ENCODE measurements around the gene SPSB2.

SPSB2 gene

DNA sequence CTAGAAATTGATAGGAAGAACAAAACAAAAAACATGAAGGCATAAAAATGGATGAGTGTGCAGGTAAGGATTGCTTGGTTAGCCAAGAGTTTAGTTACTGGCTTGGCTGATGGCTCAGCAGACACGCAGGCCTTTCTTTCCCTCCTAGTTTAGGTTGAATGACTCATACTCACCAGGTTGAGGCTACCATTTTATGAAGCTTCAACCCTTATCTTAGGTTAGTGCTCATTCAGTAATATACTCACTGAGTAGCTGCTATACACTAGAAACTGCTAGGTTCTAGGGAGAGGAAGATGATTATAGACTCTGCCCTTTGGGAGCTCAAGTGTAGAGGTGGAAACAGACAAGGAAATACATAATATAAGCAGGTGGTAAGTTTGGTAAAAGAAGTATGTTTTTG, 38.8 kb downstream of the SPSB2 start:
- no peak overlapping the region for H3K27ac ChIP-seq
- H3K36me3 ChIP-seq = no peaks in the 10 kb centered on the region
- H3K27me3 ChIP-seq = peaks cover 19% of the 10 kb centered on the region
- H3K9me3 ChIP-seq = no peaks in the 10 kb centered on the region
- no peak overlapping the region for H3K4me3 ChIP-seq (ENCODE audit: low read depth in 1 of 2, low read length in 1 of 2)
- H3K4me1 ChIP-seq (ENCODE audit: control insufficient read depth in 1 of 2, insufficient read depth in 1 of 2, low read depth in 1 of 2, low read length in 1 of 2) = peaks cover 6 to 8% of the 10 kb centered on the region in 2 experiments
- TF ChIP-seq, protein P1, sequence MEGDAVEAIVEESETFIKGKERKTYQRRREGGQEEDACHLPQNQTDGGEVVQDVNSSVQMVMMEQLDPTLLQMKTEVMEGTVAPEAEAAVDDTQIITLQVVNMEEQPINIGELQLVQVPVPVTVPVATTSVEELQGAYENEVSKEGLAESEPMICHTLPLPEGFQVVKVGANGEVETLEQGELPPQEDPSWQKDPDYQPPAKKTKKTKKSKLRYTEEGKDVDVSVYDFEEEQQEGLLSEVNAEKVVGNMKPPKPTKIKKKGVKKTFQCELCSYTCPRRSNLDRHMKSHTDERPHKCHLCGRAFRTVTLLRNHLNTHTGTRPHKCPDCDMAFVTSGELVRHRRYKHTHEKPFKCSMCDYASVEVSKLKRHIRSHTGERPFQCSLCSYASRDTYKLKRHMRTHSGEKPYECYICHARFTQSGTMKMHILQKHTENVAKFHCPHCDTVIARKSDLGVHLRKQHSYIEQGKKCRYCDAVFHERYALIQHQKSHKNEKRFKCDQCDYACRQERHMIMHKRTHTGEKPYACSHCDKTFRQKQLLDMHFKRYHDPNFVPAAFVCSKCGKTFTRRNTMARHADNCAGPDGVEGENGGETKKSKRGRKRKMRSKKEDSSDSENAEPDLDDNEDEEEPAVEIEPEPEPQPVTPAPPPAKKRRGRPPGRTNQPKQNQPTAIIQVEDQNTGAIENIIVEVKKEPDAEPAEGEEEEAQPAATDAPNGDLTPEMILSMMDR (IDR thresholded peaks at IDR 0.05) = no peak

DNA sequence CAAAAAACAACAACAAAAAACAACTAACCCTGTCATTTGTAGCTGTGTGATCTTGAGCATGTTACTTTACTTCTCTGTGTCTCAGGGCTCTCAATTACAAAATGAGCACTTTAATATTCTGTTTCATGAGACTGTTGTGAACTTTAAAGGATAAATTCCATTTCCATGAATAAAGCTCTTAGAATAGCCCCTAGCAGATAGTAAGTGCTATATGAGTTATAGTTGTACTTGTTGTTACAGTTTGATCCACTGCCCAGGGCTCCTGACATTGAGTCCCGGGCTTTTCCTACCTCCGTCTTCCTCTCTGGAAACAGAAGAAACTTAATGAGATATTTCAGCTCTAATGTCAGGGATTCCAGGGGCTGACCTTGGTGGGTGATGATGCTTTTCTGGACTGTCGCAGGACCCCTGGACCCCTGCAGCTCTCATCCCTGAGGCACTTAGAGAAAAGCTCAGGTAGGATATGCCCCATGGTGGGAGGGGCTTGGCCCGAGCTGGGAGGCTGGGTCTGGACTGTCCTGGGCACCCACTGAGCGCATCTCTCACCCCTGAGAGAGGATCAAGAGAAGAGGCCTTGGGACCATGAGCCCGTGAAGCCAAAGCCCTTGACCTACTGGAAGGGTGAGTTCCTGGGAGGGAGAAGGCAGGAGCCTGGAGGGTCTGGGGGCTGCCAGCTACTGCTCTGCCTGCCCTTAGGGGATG, 39.8 kb downstream of the SPSB2 start:
- H3K27ac ChIP-seq = no peak overlapping the region
- H3K27me3 ChIP-seq = peaks cover 28% of the 10 kb centered on the region
- TF ChIP-seq, protein P1 (IDR thresholded peaks at IDR 0.05) = no peak
- no peak overlapping the region for H3K4me3 ChIP-seq (ENCODE audit: low read depth in 1 of 2, low read length in 1 of 2)
- H3K9me3 ChIP-seq = no peaks in the 10 kb centered on the region
- peaks cover 15 to 17% of the 10 kb centered on the region in 2 experiments for H3K4me1 ChIP-seq (ENCODE audit: control insufficient read depth in 1 of 2, insufficient read depth in 1 of 2, low read depth in 1 of 2, low read length in 1 of 2)
- no peaks in the 10 kb centered on the region for H3K36me3 ChIP-seq

DNA sequence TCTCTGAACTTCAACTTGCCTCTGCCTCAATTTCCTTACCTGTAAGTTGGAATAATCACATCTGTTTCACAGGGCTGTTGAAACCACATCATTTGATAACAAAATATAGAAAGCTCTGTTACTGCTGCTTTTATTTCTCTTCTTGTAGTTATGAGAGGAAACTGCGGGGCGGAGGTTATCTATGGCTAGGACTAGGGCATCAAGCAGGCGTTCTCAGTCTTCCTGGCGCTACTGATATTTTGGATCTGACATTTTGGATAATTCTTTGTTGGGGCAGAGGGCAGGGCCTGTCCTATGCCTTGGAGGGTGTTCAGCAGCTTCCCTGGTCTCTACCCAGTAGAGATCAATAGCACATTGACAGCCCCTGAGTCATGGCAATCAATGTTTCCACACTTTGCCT, 41.0 kb downstream of the SPSB2 start:
- Histone ChIP-seq H3K36me3 (no peaks in the 10 kb centered on the region), H3K4me1 (ENCODE audit: control insufficient read depth in 1 of 2, insufficient read depth in 1 of 2, low read depth in 1 of 2, low read length in 1 of 2) (peaks cover 23 to 24% of the 10 kb centered on the region in 2 experiments), H3K9me3 (no peaks in the 10 kb centered on the region), H3K4me3 (ENCODE audit: low read depth in 1 of 2, low read length in 1 of 2) (no peak overlapping the region), H3K27me3 (peaks cover 40% of the 10 kb centered on the region), H3K27ac (no peak overlapping the region)
- TF ChIP-seq, protein P1 (IDR thresholded peaks at IDR 0.05) = no peak

DNA sequence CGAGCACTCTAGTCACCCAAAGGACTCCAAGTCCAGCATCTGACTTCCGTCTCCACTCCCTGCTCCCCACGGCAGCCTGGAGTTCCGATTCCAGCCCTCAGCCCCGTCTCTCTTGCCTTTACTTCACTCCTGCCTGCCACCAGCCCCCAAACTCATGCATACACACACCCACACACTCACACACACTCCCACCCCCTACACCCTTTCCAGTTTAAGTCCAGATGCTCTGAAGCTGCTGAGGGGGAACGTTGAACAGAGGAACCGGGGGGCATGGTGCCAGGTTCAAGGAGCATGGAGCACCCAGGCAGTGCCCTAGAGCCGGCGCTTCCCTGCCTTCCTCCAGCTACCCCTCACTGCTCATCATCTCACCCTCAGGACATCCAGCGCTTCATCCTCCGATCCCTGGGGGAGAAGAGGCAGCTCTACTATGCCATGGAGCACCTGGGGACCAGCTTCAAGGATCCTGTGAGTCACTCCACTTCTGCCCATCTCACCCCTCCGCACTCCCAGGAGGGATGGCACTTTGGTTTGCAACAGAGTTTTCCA, 41.6 kb downstream of the SPSB2 start:
- Histone ChIP-seq H3K27ac (no peak overlapping the region), H3K9me3 (no peaks in the 10 kb centered on the region), H3K27me3 (peaks cover 46% of the 10 kb centered on the region), H3K4me3 (ENCODE audit: low read depth in 1 of 2, low read length in 1 of 2) (no peak overlapping the region), H3K4me1 (ENCODE audit: control insufficient read depth in 1 of 2, insufficient read depth in 1 of 2, low read depth in 1 of 2, low read length in 1 of 2) (peaks cover 23 to 24% of the 10 kb centered on the region in 2 experiments), H3K36me3 (no peaks in the 10 kb centered on the region)
- TF ChIP-seq, protein P1 (IDR thresholded peaks at IDR 0.05) = no peak

DNA sequence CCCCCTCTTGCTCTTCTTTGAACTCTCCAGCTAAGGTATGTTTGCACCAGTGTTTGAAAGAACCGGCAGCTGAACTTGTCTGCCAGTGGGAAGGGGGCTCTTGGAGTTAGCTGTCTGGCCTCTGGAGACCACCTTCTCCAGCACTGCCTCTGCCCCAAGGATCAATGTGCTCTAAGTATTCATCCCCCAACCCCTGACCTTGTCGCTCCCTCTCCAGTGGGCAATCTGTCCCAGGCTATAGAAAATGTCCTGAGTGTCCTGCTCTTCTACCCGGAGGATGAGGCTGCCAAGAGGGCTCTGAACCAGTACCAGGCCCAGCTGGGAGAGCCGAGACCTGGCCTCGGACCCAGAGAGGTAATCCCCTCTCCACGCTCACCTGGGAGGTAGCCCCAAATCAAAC, 42.1 kb downstream of the SPSB2 start:
- TF ChIP-seq, protein P1 (IDR thresholded peaks at IDR 0.05) = no peak
- H3K27ac ChIP-seq = no peak overlapping the region
- peaks cover 23 to 24% of the 10 kb centered on the region in 2 experiments for H3K4me1 ChIP-seq (ENCODE audit: control insufficient read depth in 1 of 2, insufficient read depth in 1 of 2, low read depth in 1 of 2, low read length in 1 of 2)
- no peaks in the 10 kb centered on the region for H3K9me3 ChIP-seq
- H3K36me3 ChIP-seq = no peaks in the 10 kb centered on the region
- no peak overlapping the region for H3K4me3 ChIP-seq (ENCODE audit: low read depth in 1 of 2, low read length in 1 of 2)
- peaks cover 51% of the 10 kb centered on the region for H3K27me3 ChIP-seq

Measured in neutrophil (primary cell).